HK-2 (cell line): ENCODE data around the gene NEDD4L.

ENCODE experiments used
- DNase-seq: peaks from one replicate; pipeline ENCODE4 v3.0.0-alpha.2; 2018; ENCODE audit not compliant: unreplicated experiment

NEDD4L gene

GRCh38 chr18:58052960-58053359 lies 8.9 kb downstream of the NEDD4L start:
- no peak for DNase-seq

GRCh38 chr18:58054041-58054781 lies 10.2 kb downstream of the NEDD4L start:
- peak; percentile 17 for DNase-seq

- no peak for DNase-seq
Observed at GRCh38 chr18:58055890-58056558, 12.0 kb downstream of the NEDD4L start.

- DNase-seq: no peak
Observed at GRCh38 chr18:58056852-58057251, 12.8 kb downstream of the NEDD4L start.

- DNase-seq: no peak
Observed at GRCh38 chr18:58057291-58057965, 13.4 kb downstream of the NEDD4L start.

GRCh38 chr18:58058720-58059119 lies 14.7 kb downstream of the NEDD4L start:
- DNase-seq: no peak

- DNase-seq: no peak
Observed at GRCh38 chr18:58060254-58060653, 16.2 kb downstream of the NEDD4L start.

GRCh38 chr18:58061349-58061748 lies 17.3 kb downstream of the NEDD4L start:
- no peak for DNase-seq

GRCh38 chr18:58064406-58064998 lies 20.5 kb downstream of the NEDD4L start:
- DNase-seq: no peak

- no peak for DNase-seq
Observed at GRCh38 chr18:58065956-58066355, 21.9 kb downstream of the NEDD4L start.

- DNase-seq: no peak
Observed at GRCh38 chr18:58067601-58068000, 23.6 kb downstream of the NEDD4L start.

GRCh38 chr18:58069099-58069498 lies 25.1 kb downstream of the NEDD4L start:
- no peak for DNase-seq

GRCh38 chr18:58069721-58070292 lies 25.8 kb downstream of the NEDD4L start:
- DNase-seq: no peak

- no peak for DNase-seq
Observed at GRCh38 chr18:58076052-58076451, 32.0 kb downstream of the NEDD4L start.

GRCh38 chr18:58077329-58077728 lies 33.3 kb downstream of the NEDD4L start:
- no peak for DNase-seq

- no peak for DNase-seq
Observed at GRCh38 chr18:58078889-58079573, 35.0 kb downstream of the NEDD4L start.

- DNase-seq: no peak
Observed at GRCh38 chr18:58080451-58080850, 36.4 kb downstream of the NEDD4L start.

- DNase-seq: no peak
Observed at GRCh38 chr18:58087928-58088690, 44.1 kb downstream of the NEDD4L start.

- DNase-seq: no peak
Observed at GRCh38 chr18:58088691-58089065, 44.7 kb downstream of the NEDD4L start.

- DNase-seq: peak; percentile 17
Observed at GRCh38 chr18:58091099-58091611, 47.1 kb downstream of the NEDD4L start.
